KBM-7 (cell line): Measurements from ENCODE around the gene HDHD3.
"Not testable (repeated sequence)": the region's sequence is repeated elsewhere in the genome, so short reads cannot be mapped to it uniquely, and the experiment has no call there.

Experiments used
- DNase-seq: peaks from one replicate; pipeline ENCODE4 v3.0.0-alpha.2; 2015
- in situ Hi-C: fragments of 300-500 bp; cut with MboI; formaldehyde crosslinking; loops from 2 replicates; pipeline ENCODE4 v1.14.3; 2020; ENCODE audit warnings: low sequenced_read_pairs, low pct_unique_long_range_greater_than_20kb, mixed read lengths

HDHD3 gene

GRCh38 chr9:113391917-113392316 is 15.1 kb upstream of the HDHD3 start:
- DNase-seq, result no peak
- in situ Hi-C loops, result no loop called here

DNA sequence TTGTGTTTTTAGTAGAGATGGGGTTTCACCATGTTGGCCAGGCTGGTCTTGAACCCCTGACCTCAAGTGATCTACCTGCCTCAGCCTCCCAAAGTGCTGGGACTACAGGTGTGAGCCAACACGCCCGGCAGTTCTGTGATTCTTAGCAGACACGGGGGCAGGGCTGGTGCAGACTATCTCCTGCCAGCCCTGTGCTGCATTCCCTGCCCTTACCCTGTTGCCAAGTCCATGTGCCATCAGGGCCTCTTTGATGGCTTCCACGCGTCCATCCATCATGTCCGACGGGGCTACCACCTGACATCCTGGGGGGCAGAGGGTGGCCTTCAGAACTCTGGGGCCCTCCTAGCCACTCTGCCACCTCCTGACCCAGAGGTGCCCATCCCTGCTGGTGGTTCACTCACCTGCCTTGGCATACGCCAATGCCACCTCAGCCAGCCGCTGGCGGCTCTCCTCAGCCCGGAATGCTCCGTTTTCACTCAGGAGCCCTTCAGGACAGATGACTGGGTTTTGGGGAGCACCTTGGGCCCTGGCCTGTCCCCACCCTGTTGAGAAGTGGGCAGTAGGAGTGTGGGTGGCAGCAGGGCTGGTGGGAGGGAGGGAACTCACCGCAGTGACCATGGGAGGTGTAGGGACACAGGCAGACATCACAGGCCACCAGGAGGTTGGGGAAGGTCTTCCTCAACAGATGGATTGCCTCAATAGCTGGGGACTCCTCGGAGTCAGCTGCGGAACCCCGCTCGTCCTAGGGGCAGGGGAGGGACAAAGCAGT is 13.6 kb upstream of the HDHD3 start:
- in situ Hi-C loops, result no loop called here
- no peak for DNase-seq

DNA sequence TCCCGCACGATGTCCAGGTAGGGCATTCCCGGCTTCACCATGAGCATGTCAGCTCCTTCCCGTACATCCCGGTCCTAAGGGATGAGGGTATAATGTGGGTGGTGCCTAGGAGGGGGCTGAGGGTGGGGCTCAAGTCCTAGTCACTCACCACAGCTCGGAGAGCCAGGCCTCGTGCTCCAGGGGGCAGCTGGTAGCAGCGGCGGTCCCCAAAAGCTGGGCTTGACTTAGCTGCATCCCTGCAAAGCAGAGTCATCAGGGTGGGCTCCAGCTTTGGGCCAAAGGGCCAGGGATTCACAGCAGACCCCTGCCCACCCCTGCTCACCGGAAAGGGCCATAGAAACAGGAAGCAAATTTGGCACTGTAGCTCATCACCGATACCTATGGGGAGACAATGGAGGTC is 12.7 kb upstream of the HDHD3 start:
- DNase-seq, result no peak
- in situ Hi-C loops, result no loop called here

GRCh38 chr9:113388833-113389232 is 12.0 kb upstream of the HDHD3 start:
- in situ Hi-C loops, result no loop called here
- no peak for DNase-seq

DNA sequence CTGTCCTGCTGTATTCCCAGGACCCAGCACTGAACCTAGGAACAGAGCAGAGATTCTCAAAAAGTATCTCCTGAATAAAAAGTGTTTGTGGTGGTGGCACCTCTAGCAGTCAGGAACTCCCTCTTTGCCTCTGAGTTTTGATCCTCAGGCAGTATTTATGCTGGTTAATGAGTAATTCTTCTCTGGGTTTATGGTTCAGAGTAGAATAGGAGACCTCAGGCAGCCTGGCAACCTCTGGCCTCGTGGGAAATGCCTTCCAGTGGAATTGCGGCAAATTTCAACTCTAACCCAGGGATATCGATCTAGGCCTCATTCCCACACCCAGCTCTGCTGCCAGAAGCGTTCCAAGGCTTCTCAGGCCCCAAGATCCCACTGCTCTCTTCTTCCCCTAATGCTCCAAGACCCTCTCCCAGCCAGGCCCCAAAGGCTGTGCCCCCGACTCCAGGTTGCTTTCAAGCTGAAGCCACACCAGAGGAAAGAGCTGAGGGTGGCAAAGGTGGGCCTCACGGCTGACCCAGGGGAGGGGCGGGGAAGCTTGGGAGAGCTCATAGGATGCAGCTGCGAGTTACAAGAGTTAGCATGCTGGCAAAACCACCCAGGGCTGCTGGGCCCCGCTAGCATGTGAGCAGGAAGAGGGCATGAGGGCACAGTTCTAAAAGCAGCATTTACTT is 10.9 kb upstream of the HDHD3 start:
- no peak for DNase-seq
- in situ Hi-C loops, result no loop called here

DNA sequence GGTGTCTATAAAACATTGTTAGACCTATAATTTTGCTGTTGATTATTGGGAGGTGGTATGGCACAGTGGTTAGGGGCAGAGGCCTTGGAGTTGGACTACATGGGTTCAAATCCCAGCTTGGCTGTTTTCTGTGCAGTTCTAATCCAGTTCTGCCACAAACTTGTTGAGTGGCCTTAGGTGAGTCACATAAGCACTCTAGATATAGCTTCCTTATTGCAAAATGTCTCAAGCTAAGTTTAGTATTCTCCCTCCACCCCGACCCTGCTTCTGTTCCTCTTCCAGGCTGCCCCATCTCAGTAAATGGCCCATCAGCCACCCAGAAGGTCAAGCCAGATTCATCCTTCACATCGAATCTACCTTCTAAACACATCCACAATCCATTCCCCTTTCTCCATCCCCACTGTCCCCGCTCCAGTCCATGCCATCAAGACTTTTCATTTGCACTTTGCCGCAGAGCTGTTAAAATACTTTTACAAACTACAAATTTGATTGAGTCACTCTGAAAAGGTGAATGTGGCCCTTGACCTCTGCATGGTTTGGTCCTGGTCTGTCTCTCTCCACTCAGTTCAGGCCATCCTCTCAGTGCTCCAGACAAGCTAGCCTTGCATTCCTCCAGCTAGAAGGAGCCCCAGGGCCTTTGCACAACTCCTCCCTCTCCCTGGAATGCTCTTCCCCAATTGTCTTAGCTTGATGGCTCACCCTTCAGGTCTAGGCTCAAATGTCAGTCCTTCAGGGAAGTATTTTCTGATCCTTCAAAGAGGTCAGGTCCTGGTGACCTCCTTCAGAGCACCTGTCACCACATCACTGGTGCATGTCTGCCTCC is 10.0 kb upstream of the HDHD3 start:
- no peak for DNase-seq
- in situ Hi-C loops, result no loop called here

GRCh38 chr9:113381909-113382411 is 5.2 kb upstream of the HDHD3 start:
- no peak for DNase-seq
- in situ Hi-C loops, result no loop called here

DNA sequence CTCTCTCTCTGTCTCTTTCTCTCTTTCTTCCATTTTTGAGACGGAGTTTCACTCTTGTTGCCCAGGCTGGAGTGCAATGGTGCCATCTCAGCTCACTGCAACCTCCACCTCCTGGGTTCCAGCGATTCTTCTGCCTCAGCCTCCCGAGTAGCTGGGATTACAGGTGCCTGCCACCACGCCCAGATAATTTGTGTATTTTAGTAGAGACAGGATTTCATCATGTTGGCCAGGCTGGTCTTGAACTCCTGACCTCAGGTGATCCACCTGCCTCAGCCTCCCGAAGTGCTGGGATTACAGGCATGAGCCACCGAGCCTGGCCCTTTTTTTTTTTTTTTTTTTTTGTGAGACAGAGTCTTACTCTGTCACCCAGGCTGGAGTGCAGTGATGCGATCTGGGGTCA is 4.7 kb upstream of the HDHD3 start:
- DNase-seq, in situ Hi-C loops: not testable (repeated sequence)

DNA sequence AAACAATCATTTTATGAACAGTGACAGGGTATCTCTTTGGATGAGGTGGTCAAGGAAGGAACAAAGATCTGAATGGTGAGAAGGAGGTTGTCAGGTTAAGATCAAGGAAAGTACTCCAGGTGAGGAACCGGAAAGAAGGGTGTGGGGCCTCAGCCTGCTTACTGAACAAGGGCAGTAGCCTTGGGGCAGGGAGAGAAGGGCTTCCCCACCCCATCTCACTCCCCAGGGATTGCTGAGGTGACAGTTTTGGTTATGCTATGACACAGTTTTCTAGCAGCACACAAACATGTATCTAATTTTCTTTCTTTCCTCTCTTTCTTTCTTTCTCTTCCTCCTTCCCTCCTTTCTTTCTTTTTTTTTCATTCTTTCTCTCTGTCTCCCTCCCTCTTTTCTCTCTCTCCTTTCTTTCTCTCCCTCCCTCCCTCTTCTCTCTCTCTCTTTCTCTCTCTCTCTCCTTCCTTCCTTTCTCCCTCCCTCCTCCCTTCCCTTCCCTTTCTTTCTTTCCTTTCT is 4.1 kb upstream of the HDHD3 start:
- in situ Hi-C loops, result no loop called here
- DNase-seq, result no peak

DNA sequence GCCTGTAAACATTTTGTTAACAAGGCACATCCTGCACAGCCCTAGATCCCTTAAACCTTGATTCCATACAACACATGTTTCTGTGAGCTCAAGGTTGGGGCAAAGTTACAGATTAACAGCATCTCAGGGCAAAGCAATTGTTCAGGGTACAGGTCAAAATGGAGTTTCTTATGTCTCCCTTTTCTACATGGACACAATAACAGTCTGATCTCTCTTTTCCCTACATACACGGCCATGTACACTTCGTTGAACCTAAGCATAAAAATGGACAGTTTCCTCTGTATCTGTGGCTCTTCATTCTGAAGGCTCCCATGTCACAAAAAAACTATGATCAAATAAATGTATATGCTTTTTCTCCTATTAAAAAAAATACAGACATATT is 3.0 kb upstream of the HDHD3 start:
- in situ Hi-C loops, DNase-seq: not testable (repeated sequence)

- peak; percentile 39 for DNase-seq
- in situ Hi-C loops, result not testable (repeated sequence)
Measured at GRCh38 chr9:113379094-113379828, 2.5 kb upstream of the HDHD3 start.

DNA sequence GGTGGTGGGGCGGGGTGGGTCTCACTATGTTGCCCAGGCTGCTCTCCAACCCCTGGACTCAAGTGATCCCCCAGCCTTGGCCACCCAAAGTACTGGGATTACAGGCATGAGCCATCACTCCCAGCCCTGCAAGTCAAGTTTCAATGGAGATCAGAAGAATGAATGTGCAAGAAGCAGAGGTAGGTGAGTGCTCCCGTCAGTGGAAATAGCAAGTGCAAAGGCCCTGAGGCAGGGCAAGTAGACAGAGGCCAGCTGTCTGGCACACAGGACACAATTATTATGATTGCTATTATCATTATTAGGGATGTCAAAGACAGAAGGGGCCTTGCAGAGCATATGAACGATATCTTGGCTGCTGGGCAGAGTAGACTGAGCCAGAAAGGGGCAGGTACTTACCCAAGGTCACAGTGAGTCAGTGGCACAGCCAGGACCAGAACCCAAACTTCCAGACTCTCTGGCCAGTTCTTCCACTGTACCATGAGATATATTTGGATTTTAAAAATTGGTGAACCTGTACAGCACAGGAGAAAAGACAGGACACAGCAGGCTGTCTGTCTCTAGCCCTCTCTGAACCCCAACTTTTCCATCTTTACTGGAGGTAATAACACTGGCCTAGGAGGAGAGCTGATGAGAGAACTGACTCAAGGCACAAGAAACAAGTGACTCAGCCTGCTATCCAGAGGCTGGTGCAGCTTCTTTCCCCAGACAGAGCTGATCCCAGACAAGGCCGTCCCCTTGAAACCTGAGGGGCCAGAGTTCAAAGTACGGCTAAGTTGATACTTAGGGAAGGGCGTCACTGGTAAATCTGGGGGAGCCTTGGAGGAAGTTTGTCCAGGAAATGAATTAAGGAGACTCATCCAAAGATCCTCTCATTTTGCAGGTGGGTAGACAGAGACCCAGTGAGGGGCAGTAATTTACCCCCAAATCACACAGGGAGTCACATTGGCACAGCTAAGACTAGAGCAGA is 1.4 kb downstream of the HDHD3 start:
- in situ Hi-C loops, result no loop called here
- DNase-seq, result peak; percentile 25

DNA sequence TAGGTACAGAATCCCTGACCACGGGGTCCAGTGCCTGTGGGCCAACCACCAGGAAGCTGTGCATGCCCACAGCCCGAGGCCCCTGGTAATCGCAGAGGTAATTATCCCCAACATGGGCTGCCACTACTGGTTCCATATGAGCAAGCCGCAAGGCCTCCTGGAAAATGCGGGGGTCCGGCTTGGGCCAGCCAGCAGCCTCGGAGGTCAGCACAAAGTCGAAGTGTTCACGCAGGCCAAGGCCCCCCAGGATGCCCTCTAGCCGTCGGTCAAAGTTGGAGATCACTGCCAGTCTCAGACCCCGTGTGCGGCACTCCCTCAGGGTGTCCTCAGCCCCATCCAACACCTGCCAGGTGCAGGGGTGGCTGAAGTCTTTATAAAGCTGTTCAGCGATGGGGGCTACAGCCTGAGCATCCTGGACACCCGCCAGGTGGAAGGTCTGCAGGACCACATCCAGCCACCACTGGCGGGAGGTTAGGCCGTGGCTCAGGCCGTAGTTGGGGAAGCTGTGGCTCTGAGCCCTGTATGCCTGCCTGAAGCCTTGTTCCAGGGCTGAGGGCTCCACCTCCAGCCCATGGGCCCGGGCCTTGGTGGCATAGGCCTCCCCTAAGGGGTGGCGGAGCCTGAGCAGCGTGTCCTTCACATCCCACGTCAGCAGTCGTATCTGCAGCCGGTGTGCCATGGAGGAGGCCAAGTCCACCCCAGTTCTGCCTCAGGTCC is 3.0 kb downstream of the HDHD3 start:
- in situ Hi-C loops, result no loop called here
- DNase-seq, result no peak

DNA sequence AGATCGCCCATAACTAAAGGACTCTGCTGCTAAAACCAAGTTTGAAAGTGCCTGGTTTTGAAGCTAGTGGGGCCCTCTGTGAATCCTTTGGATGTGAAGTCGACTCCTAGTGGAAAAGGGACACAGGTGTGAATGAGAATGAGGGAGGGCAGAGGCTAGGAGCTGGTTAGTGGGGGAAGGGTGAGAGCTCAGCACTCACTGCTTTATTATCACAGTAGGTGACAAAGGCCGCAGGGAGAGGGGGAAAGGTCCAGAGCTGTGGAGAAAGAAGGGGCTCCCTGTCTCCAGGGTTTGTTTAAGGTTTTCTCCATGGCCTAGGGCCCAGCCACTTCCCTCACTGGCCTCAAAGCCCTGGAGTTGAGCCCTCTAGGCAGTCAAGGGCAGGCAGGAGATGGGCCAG is 3.5 kb downstream of the HDHD3 start:
- DNase-seq, result no peak
- in situ Hi-C loops, result no loop called here

- in situ Hi-C loops, result no loop called here
- no peak for DNase-seq
Measured at GRCh38 chr9:113372059-113372458, 4.7 kb downstream of the HDHD3 start.

DNA sequence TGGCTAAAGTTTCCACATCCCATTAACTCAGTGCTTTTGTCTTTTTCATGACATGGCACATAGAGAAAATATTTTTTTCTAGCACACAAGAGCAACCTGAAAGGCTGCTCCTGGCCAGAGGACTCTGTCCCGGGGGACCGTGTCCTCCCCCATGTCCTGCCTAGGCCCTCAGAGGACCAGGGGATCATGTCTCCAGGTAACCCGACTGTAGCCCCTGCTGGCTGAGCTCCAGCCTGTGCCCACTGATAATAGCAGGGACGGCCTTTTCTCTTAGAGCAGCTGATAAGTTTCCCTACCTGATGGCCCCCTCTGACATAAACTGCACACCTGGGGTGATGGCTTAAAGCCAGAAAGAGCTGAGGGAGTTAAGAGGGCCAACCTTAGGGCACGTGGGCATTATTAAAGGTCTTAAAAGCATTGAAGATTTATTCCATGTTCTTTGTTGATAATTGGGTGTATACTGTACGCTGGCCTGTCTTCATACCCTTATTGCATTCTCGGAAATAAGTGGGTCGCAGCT is 5.9 kb downstream of the HDHD3 start:
- in situ Hi-C loops, result no loop called here
- no peak for DNase-seq

- no peak for DNase-seq
- in situ Hi-C loops, result no loop called here
Measured at GRCh38 chr9:113369855-113370140, 7.0 kb downstream of the HDHD3 start.
